ENCODE results near the gene STXBP2.

STXBP2 gene

GRCh38 chr19:7647156-7647555, 10.2 kb downstream of the STXBP2 start:
- H3K4me2 ChIP-seq (ENCODE audit: low read depth, low read length, poor library complexity, severe bottlenecking) = no peak overlapping the region
- H3K9ac ChIP-seq (ENCODE audit: low read length) = no peak overlapping the region
- H3K27ac ChIP-seq (ENCODE audit: low read depth, low read length) = no peak overlapping the region
- H4K20me1 ChIP-seq (ENCODE audit: low read depth, low read length) = no peaks in the 10 kb centered on the region
- H2AFZ ChIP-seq (ENCODE audit: low read depth, low read length, severe bottlenecking) = no peak overlapping the region
- H3K9me2 ChIP-seq (replicated peaks; ENCODE audit: insufficient read depth, low read length) = no peaks in the 10 kb centered on the region
- H3K4me3 ChIP-seq (ENCODE audit: insufficient read depth, low read length, poor library complexity, severe bottlenecking) = no peak overlapping the region
- H3K9me3 ChIP-seq (ENCODE audit: insufficient read depth, low read length) = no peaks in the 10 kb centered on the region
- no peaks in the 10 kb centered on the region for H3K79me2 ChIP-seq (ENCODE audit: insufficient read depth, low read length)
- H3K36me3 ChIP-seq (ENCODE audit: low read length) = no peaks in the 10 kb centered on the region
- H3F3A ChIP-seq (ENCODE audit: insufficient read depth) = no peaks in the 10 kb centered on the region
- TF ChIP-seq EZH2phosphoT487 (conservative IDR thresholded peaks at IDR 0.05; ENCODE audit: low read length) (no peak), CTCF (IDR thresholded peaks at IDR 0.05; ENCODE audit: insufficient read depth, low read length, poor library complexity, severe bottlenecking) (no peak)
- no peaks in the 10 kb centered on the region for H3K27me3 ChIP-seq (ENCODE audit: low read length)

GRCh38 chr19:7648265-7649014, 11.5 kb downstream of the STXBP2 start:
- no peaks in the 10 kb centered on the region for H3K27me3 ChIP-seq (ENCODE audit: low read length)
- H3K9me2 ChIP-seq (replicated peaks; ENCODE audit: insufficient read depth, low read length) = no peaks in the 10 kb centered on the region
- H3K36me3 ChIP-seq (ENCODE audit: low read length) = no peaks in the 10 kb centered on the region
- no peaks in the 10 kb centered on the region for H3K9me3 ChIP-seq (ENCODE audit: insufficient read depth, low read length)
- H3K4me3 ChIP-seq (ENCODE audit: insufficient read depth, low read length, poor library complexity, severe bottlenecking) = no peak overlapping the region
- no peak overlapping the region for H3K27ac ChIP-seq (ENCODE audit: low read depth, low read length)
- H4K20me1 ChIP-seq (ENCODE audit: low read depth, low read length) = no peaks in the 10 kb centered on the region
- TF ChIP-seq CTCF (IDR thresholded peaks at IDR 0.05; ENCODE audit: insufficient read depth, low read length, poor library complexity, severe bottlenecking) (no peak), EZH2phosphoT487 (conservative IDR thresholded peaks at IDR 0.05; ENCODE audit: low read length) (no peak)
- H2AFZ ChIP-seq (ENCODE audit: low read depth, low read length, severe bottlenecking) = no peak overlapping the region
- H3K4me2 ChIP-seq (ENCODE audit: low read depth, low read length, poor library complexity, severe bottlenecking) = no peak overlapping the region
- H3F3A ChIP-seq (ENCODE audit: insufficient read depth) = no peaks in the 10 kb centered on the region
- no peaks in the 10 kb centered on the region for H3K79me2 ChIP-seq (ENCODE audit: insufficient read depth, low read length)
- H3K9ac ChIP-seq (ENCODE audit: low read length) = no peak overlapping the region

GRCh38 chr19:7650148-7650547, 13.2 kb downstream of the STXBP2 start:
- no peaks in the 10 kb centered on the region for H3F3A ChIP-seq (ENCODE audit: insufficient read depth)
- no peak for TF ChIP-seq EZH2phosphoT487 (conservative IDR thresholded peaks at IDR 0.05; ENCODE audit: low read length)
- no peak for TF ChIP-seq CTCF (IDR thresholded peaks at IDR 0.05; ENCODE audit: insufficient read depth, low read length, poor library complexity, severe bottlenecking)
- H3K79me2 ChIP-seq (ENCODE audit: insufficient read depth, low read length) = no peaks in the 10 kb centered on the region
- no peaks in the 10 kb centered on the region for H3K36me3 ChIP-seq (ENCODE audit: low read length)
- H4K20me1 ChIP-seq (ENCODE audit: low read depth, low read length) = no peaks in the 10 kb centered on the region
- H3K9me3 ChIP-seq (ENCODE audit: insufficient read depth, low read length) = no peaks in the 10 kb centered on the region
- H3K27ac ChIP-seq (ENCODE audit: low read depth, low read length) = no peak overlapping the region
- no peak overlapping the region for H3K4me3 ChIP-seq (ENCODE audit: insufficient read depth, low read length, poor library complexity, severe bottlenecking)
- H2AFZ ChIP-seq (ENCODE audit: low read depth, low read length, severe bottlenecking) = no peak overlapping the region
- no peak overlapping the region for H3K4me2 ChIP-seq (ENCODE audit: low read depth, low read length, poor library complexity, severe bottlenecking)
- no peaks in the 10 kb centered on the region for H3K27me3 ChIP-seq (ENCODE audit: low read length)
- H3K9ac ChIP-seq (ENCODE audit: low read length) = no peak overlapping the region
- no peaks in the 10 kb centered on the region for H3K9me2 ChIP-seq (replicated peaks; ENCODE audit: insufficient read depth, low read length)
